Panc1 (cell line): ENCODE data around the gene MAN1A1.

Experiments
- CTCF ChIP-seq: fragments of 450-650 bp; IDR thresholded peaks from 2 replicates; pipeline ENCODE4 v1.5.1; 2017; ENCODE audit warnings: mild to moderate bottlenecking
- POLR2AphosphoS5 ChIP-seq: IDR thresholded peaks from 2 replicates; pipeline ENCODE4 v1.6.1; 2012; ENCODE audit warnings: mild to moderate bottlenecking, low read depth, low read length, moderate library complexity
- TF ChIP-seq, protein P1 (sequence below), 2 experiments: IDR thresholded peaks; 2 replicates each; pipeline ENCODE4 v1.6.1; 2011 to 2012; ENCODE audit warnings: low read depth in 2 of 2, control low read depth in 1 of 2, low read length in 1 of 2, mild to moderate bottlenecking in 1 of 2, moderate library complexity in 1 of 2; ENCODE audit not compliant: insufficient read depth in 1 of 2

DNA sequence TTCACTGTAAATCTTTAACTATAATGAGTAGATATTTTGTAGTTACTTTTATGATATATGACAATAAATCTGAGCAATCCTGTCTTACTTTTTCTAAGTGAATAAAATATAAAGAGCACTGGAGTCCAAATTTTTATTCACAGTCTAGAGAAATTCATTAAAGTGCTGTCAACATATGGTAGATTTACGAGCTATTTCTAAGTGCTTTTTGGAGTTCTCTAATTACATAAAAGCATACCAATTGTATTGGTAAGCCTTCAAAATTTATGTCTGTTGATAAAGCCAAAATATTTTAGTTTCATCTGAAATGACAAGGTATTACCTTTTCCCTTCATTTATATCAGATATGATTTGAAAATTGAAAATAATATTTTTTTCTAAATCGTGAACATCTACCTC, 75.4 kb downstream of the MAN1A1 start:
- TF ChIP-seq CTCF (no peak), POLR2AphosphoS5 (no peak)
- TF ChIP-seq, protein P1, sequence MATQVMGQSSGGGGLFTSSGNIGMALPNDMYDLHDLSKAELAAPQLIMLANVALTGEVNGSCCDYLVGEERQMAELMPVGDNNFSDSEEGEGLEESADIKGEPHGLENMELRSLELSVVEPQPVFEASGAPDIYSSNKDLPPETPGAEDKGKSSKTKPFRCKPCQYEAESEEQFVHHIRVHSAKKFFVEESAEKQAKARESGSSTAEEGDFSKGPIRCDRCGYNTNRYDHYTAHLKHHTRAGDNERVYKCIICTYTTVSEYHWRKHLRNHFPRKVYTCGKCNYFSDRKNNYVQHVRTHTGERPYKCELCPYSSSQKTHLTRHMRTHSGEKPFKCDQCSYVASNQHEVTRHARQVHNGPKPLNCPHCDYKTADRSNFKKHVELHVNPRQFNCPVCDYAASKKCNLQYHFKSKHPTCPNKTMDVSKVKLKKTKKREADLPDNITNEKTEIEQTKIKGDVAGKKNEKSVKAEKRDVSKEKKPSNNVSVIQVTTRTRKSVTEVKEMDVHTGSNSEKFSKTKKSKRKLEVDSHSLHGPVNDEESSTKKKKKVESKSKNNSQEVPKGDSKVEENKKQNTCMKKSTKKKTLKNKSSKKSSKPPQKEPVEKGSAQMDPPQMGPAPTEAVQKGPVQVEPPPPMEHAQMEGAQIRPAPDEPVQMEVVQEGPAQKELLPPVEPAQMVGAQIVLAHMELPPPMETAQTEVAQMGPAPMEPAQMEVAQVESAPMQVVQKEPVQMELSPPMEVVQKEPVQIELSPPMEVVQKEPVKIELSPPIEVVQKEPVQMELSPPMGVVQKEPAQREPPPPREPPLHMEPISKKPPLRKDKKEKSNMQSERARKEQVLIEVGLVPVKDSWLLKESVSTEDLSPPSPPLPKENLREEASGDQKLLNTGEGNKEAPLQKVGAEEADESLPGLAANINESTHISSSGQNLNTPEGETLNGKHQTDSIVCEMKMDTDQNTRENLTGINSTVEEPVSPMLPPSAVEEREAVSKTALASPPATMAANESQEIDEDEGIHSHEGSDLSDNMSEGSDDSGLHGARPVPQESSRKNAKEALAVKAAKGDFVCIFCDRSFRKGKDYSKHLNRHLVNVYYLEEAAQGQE (IDR thresholded peaks at IDR 0.05; ENCODE audit: insufficient read depth in 1 of 2, low read depth in 2 of 2, low read length in 1 of 2) = no peak
